ENCODE data around the gene DBF4B. TPM values are rescaled to one million over a fixed set of nuclear protein-coding genes. Genes with fewer than 3 reads are reported as not detected.

DBF4B gene
- total and polyA plus RNA-seq, 12 donors = 1.9 to 10.5 (median 4.7) TPM

DNA sequence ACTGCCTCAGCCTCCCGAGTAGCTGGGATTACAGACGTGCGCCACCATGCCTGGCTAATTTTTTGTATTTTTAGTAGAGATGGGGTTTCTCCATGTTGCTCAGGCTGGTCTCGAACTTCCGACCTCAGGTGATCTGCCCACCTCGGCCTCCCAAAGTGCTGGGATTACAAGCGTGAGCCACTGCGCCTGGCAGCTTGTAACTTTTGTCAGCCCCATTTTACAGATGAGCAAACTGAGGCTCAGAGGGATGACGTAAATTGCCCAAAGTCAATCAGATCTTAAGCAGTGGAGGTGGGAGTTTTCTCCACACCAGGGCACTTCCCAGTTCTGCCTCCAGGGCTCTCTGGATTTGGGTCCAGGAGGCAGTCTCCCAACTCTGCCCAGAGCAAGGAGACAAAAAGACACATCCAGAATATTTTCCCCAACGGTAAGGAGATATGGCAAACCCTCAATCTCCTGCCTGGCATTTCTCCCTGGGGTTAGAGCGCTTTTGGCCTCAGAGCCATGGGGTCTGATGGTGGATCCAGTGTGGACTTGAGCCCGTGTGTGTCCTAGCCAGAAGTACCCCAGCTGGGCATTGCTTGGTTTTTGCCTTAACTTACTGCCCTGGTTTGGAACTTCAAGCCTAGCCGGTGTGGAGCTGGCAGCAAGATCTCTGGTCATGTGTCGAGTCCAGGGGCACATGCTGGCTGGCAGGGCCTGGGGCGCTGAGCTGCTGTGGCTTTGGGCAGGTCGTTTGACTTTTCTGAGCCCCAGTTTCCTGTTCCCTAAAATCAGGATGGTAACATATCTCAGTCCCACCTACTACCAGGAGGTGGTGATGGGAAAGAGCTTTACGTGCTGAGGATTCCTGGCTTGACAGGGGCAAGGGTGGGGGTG lies 53.7 kb downstream of the DBF4B start:
- no peak overlapping the region for H3K27ac ChIP-seq
- no peak for TF ChIP-seq POLR2A (IDR thresholded peaks at IDR 0.05)
- TF ChIP-seq, protein P1, sequence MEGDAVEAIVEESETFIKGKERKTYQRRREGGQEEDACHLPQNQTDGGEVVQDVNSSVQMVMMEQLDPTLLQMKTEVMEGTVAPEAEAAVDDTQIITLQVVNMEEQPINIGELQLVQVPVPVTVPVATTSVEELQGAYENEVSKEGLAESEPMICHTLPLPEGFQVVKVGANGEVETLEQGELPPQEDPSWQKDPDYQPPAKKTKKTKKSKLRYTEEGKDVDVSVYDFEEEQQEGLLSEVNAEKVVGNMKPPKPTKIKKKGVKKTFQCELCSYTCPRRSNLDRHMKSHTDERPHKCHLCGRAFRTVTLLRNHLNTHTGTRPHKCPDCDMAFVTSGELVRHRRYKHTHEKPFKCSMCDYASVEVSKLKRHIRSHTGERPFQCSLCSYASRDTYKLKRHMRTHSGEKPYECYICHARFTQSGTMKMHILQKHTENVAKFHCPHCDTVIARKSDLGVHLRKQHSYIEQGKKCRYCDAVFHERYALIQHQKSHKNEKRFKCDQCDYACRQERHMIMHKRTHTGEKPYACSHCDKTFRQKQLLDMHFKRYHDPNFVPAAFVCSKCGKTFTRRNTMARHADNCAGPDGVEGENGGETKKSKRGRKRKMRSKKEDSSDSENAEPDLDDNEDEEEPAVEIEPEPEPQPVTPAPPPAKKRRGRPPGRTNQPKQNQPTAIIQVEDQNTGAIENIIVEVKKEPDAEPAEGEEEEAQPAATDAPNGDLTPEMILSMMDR (IDR thresholded peaks at IDR 0.05) = no peak
- no peaks in the 10 kb centered on the region for H3K36me3 ChIP-seq (replicated peaks in 1 of 2)
- peaks cover 24% of the 10 kb centered on the region for H3K27me3 ChIP-seq
- H3K4me1 ChIP-seq (replicated peaks in 1 of 2) = peaks cover 4 to 6% of the 10 kb centered on the region in 2 donors
- WGBS, 4 donors = 69 to 77% (median 72%) methylated on average over 15 to 17 of the region's 17 CpGs
- intact Hi-C loops (cut with DNase I) = no loop called here
- no peaks in the 10 kb centered on the region for H3K9me3 ChIP-seq (replicated peaks in 1 of 3)
- no peak overlapping the region for H3K4me3 ChIP-seq
- no peak for DNase-seq

DNA sequence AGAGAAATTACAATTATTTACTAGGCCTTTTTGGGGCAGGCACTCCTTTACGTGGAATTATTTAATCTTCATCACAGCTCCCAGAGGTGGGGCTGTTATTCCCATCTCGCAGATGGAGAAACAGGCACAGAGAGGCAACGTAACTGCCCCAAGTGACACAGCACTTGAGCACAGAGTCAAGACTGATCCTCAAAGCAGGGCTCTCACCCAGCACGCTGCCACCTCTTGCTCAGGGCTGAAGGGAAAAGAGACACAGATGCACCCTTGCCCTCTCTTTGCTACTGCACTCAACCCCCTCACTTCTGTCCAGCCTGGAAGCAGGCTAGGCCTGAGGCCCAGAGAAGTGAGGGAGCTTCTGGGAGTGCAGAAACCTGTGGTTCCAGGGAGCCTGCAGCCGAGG lies 54.7 kb downstream of the DBF4B start:
- WGBS, 4 donors = 80 to 87% (median 86%) methylated on average over 5 of the region's 5 CpGs
- DNase-seq = no peak
- peaks cover 21% of the 10 kb centered on the region for H3K27me3 ChIP-seq
- peaks cover 4 to 6% of the 10 kb centered on the region in 2 donors for H3K4me1 ChIP-seq (replicated peaks in 1 of 2)
- no peaks in the 10 kb centered on the region for H3K36me3 ChIP-seq (replicated peaks in 1 of 2)
- H3K4me3 ChIP-seq = no peak overlapping the region
- no peak overlapping the region for H3K27ac ChIP-seq
- intact Hi-C loops (cut with DNase I) = no loop called here
- H3K9me3 ChIP-seq (replicated peaks in 1 of 3) = no peaks in the 10 kb centered on the region
- no peak for TF ChIP-seq POLR2A (IDR thresholded peaks at IDR 0.05)

DNA sequence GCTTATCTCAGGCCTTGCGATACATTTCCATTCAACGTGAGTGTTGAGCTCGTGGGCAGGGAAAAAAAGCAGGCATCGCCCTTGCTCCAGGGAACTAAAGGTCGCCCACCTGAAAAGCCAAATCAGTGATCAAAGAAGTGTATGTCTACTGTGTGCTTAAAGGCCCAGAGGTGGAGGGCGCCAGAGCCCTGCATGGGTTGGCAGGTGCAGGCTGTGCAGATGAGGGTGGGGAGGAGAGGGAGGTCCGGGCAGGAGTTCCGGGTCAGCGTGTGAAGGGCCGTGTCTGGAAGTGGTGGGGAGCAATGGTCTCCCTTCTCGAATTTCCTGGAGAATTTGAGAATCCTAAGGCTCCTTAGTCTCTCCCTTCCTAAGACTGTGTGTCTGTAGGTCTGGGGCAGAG lies 57.5 kb downstream of the DBF4B start:
- Histone ChIP-seq H3K36me3 (replicated peaks in 1 of 2) (no peaks in the 10 kb centered on the region), H3K9me3 (replicated peaks in 1 of 3) (no peaks in the 10 kb centered on the region), H3K4me3 (no peak overlapping the region), H3K4me1 (replicated peaks in 1 of 2) (no peaks in the 10 kb centered on the region), H3K27me3 (peaks cover 3% of the 10 kb centered on the region), H3K27ac (no peak overlapping the region)
- intact Hi-C loops (cut with DNase I) = no loop called here
- no peak for DNase-seq
- no peak for TF ChIP-seq POLR2A (IDR thresholded peaks at IDR 0.05)
- TF ChIP-seq, protein P1 (IDR thresholded peaks at IDR 0.05) = no peak
- 76 to 88% (median 79%) methylated on average over 10 to 11 of the region's 11 CpGs for WGBS, 4 donors

DNA sequence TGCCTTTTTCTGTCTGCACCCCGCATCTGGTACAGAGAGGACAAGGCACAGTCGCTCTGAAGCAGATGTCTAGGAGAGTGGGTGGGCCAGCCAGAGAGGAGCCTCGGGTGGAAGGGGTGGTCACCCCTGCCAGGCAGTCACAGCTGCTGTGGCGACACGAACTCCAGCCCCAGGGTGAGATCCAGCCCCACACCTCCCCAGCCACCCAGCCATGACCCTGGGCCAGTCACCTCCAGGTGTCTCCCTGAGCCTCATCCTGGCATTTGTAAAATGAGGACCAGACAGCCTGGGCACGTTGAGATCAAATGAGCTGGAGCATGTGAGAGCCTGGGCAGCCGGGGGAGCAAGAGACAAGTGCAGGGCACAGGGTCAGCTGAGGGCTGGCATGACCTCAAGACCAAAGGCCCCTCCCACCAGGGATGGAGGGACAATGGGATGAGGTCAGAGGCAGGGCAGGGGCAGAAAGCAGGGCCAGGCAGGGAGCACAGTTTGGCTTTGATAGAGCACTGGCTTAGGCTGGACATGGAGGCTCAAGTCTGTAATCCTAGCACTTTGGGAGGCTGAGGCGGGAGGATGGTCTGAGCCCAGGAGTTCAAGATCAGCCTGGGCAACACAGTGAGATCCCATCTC lies 58.1 kb downstream of the DBF4B start:
- DNase-seq = no peak
- Histone ChIP-seq H3K4me3 (no peak overlapping the region), H3K27me3 (no peaks in the 10 kb centered on the region), H3K27ac (no peak overlapping the region), H3K36me3 (replicated peaks in 1 of 2) (no peaks in the 10 kb centered on the region), H3K4me1 (replicated peaks in 1 of 2) (no peaks in the 10 kb centered on the region), H3K9me3 (replicated peaks in 1 of 3) (no peaks in the 10 kb centered on the region)
- no peak for TF ChIP-seq POLR2A (IDR thresholded peaks at IDR 0.05)
- TF ChIP-seq, protein P1 (IDR thresholded peaks at IDR 0.05) = no peak
- intact Hi-C loops (cut with DNase I) = no loop called here
- WGBS, 4 donors = 63 to 83% (median 67%) methylated on average over 4 to 8 of the region's 8 CpGs
